Keratinocyte (primary cell): Measurements from ENCODE around the gene MIEF2. TPM values are rescaled to one million over a fixed set of nuclear protein-coding genes. Genes with fewer than 3 reads are reported as not detected.

Experiments
- DNase-seq: peaks from one replicate; pipeline ENCODE4 v3.0.0-alpha.2; 2011; ENCODE audit warnings: low read depth, missing footprints, low spot score
- FAIRE-seq: peaks from 2 replicates; lab custom pipeline; 2011; peaks lifted over from hg19 to GRCh38; lab: Jason Lieb, UNC
- H2AFZ ChIP-seq: 2 replicates; pipeline ENCODE4 v1.6.0; 2012; ENCODE audit warnings: low read length, control low read depth, inconsistent platforms; ENCODE audit not compliant: control insufficient read depth
- H3K27ac ChIP-seq: 2 replicates; pipeline ENCODE4 v1.5.1; 2011; ENCODE audit warnings: low read length; ENCODE audit not compliant: control insufficient read depth, insufficient read depth
- H3K27me3 ChIP-seq: 3 replicates; pipeline ENCODE4 v1.6.0; 2011; ENCODE audit warnings: low read length; ENCODE audit not compliant: control insufficient read depth, insufficient read depth; ENCODE audit errors: extremely low read depth
- H3K36me3 ChIP-seq, 2 experiments: 2 replicates in 1 of 2; 3 replicates in 1 of 2; pipeline ENCODE4 v1.5.1; 2011; ENCODE audit warnings: low read length in 2 of 2, mild to moderate bottlenecking in 1 of 2; ENCODE audit not compliant: control insufficient read depth in 2 of 2, insufficient read depth in 2 of 2; ENCODE audit errors: extremely low read depth in 1 of 2
- H3K4me1 ChIP-seq: 3 replicates; pipeline ENCODE4 v1.5.1; 2011; ENCODE audit warnings: low read length; ENCODE audit not compliant: control insufficient read depth, insufficient read depth; ENCODE audit errors: extremely low read depth
- H3K4me2 ChIP-seq: 3 replicates; pipeline ENCODE4 v1.6.0; 2011; ENCODE audit warnings: low read depth, low read length; ENCODE audit not compliant: control insufficient read depth, insufficient read depth; ENCODE audit errors: extremely low read depth
- H3K4me3 ChIP-seq, 3 experiments: fragments of 200-600 bp in 1 of 3; sonication (generic) in 1 of 3; 2 replicates in 2 of 3; 3 replicates in 1 of 3; pipeline ENCODE4 v1.5.1; 2011 to 2016; ENCODE audit warnings: low read length in 3 of 3, mild to moderate bottlenecking in 3 of 3, control low read depth in 2 of 3, inconsistent platforms in 1 of 3, low read depth in 1 of 3, mixed read lengths in 1 of 3, mixed run types in 1 of 3, moderate library complexity in 1 of 3; ENCODE audit not compliant: control insufficient read depth in 2 of 3, insufficient read depth in 2 of 3; ENCODE audit errors: extremely low read depth in 1 of 3
- H3K79me2 ChIP-seq: 2 replicates; pipeline ENCODE4 v1.6.0; 2012; ENCODE audit warnings: low read length; ENCODE audit not compliant: control insufficient read depth, insufficient read depth
- H3K9ac ChIP-seq: 3 replicates; pipeline ENCODE4 v1.6.0; 2011; ENCODE audit warnings: low read length; ENCODE audit not compliant: control insufficient read depth, insufficient read depth; ENCODE audit errors: extremely low read depth
- H3K9me1 ChIP-seq: 3 replicates; pipeline ENCODE4 v1.6.0; 2011; ENCODE audit warnings: low read length; ENCODE audit not compliant: control insufficient read depth, insufficient read depth; ENCODE audit errors: extremely low read depth
- H3K9me3 ChIP-seq: 2 replicates; pipeline ENCODE4 v1.5.1; 2012; ENCODE audit warnings: low read depth, low read length; ENCODE audit not compliant: control insufficient read depth
- H4K20me1 ChIP-seq: 3 replicates; pipeline ENCODE4 v1.6.0; 2011; ENCODE audit warnings: low read length; ENCODE audit not compliant: control insufficient read depth, insufficient read depth; ENCODE audit errors: extremely low read depth
- CTCF ChIP-seq, 3 experiments: IDR thresholded peaks in 1 of 3; conservative IDR thresholded peaks in 1 of 3; optimal IDR thresholded peaks in 1 of 3; 2 replicates in 2 of 3; 3 replicates in 1 of 3; pipeline versions ENCODE3 to v1.5.1; 2011; ENCODE audit warnings: low read length in 3 of 3, mild to moderate bottlenecking in 3 of 3, moderate library complexity in 2 of 3, control low read depth in 1 of 3, inconsistent platforms in 1 of 3; ENCODE audit not compliant: insufficient read depth in 2 of 3; ENCODE audit errors: extremely low read depth in 1 of 3
- EZH2 ChIP-seq: IDR thresholded peaks from one replicate; pipeline ENCODE4 v1.6.1; 2012; ENCODE audit warnings: inconsistent platforms, mild to moderate bottlenecking, low read length, moderate library complexity
- dilution Hi-C: fragments of 300-500 bp; cut with MboI; formaldehyde crosslinking; loops from one replicate; pipeline ENCODE4 v1.7.0; 2020; ENCODE audit warnings: low sequenced_read_pairs; ENCODE audit not compliant: extremely low pct_ligation_motif_present
- polyA plus RNA-seq, 5 experiments: library from polyadenylated mRNA; depleted of rRNA in 3 of 5; stranded (reverse) in 3 of 5; stranded (forward) in 1 of 5; unstranded in 1 of 5; fragments of >200 nt; gene quantifications; 1 replicate in 1 of 5; 2 replicates in 3 of 5; 3 replicates in 1 of 5; pipeline versions ENCODE4 v1.2.1 to v1.2.3, GENCODE V29; 2011 to 2012; ENCODE audit warnings: missing spikeins in 2 of 5, low read depth in 1 of 5, low replicate concordance in 1 of 5

Gene MIEF2
- polyA plus RNA-seq, 1 donor (not counting 4 experiments of a cell fraction or from before 2014, with no cell fraction given): 7.9 TPM

DNA sequence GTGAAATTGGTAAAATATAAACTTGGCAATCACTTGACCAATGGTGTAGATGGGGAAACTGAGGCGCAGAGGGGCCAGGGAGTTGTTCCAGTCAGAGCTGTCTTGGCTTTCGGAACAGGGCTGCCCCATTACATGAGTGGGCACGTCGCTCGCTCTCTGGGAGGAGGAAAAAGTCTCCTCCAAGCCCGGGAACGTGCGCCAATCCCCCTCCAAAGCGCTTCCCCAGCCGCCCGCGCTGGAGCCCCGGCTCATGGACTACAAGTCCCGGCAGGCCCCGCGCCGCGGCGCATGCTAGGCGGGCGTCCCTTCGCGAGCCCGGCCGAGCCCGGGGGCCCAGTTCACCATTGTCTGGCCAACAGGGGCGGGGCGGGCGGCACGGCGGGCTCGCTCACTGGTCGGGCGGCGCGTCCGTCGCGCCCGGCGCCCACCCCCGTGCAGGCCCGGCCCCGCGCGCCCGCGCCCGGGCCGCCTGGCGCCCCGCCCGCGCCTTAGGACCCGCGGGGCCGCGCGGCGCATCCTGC is 35.3 kb upstream of the MIEF2 start, which contains the start of gene LLGL1:
Gene LLGL1 (plus strand): TSS at position 515 of the 521 bp plus-strand sequence. CDS start 48 bp downstream, outside the sequence.
- Histone ChIP-seq H3K9me1 (peaks cover 2% of the 10 kb centered on the region), H2AFZ (peak within 1 kb of the TSS; percentile 91), H3K4me2 (peak within 1 kb of the TSS; percentile 85), H3K4me1 (peaks cover 8% of the 10 kb centered on the region), H4K20me1 (no peaks in the 10 kb centered on the region), H3K36me3 (no peaks in the 10 kb centered on the region), H3K27ac (peak within 1 kb of the TSS; percentile 42), H3K27me3 (no peaks in the 10 kb centered on the region), H3K9me3 (no peaks in the 10 kb centered on the region), H3K79me2 (peaks cover 35% of the 10 kb centered on the region), H3K9ac (peak within 1 kb of the TSS; percentile 79), H3K4me3 (peak within 1 kb of the TSS; percentile 55 to 92 (median 82))
- no peak for DNase-seq
- dilution Hi-C loops: no loop called here
- TF ChIP-seq EZH2 (no peak), CTCF (optimal IDR thresholded peaks at IDR 0.05 in 1 of 3, IDR thresholded peaks at IDR 0.05 in 1 of 3, conservative IDR thresholded peaks at IDR 0.05 in 1 of 3; ENCODE audit: extremely low read depth in 1 of 3, insufficient read depth in 2 of 3, low read length in 3 of 3) (no peak)
- FAIRE-seq: no peak

DNA sequence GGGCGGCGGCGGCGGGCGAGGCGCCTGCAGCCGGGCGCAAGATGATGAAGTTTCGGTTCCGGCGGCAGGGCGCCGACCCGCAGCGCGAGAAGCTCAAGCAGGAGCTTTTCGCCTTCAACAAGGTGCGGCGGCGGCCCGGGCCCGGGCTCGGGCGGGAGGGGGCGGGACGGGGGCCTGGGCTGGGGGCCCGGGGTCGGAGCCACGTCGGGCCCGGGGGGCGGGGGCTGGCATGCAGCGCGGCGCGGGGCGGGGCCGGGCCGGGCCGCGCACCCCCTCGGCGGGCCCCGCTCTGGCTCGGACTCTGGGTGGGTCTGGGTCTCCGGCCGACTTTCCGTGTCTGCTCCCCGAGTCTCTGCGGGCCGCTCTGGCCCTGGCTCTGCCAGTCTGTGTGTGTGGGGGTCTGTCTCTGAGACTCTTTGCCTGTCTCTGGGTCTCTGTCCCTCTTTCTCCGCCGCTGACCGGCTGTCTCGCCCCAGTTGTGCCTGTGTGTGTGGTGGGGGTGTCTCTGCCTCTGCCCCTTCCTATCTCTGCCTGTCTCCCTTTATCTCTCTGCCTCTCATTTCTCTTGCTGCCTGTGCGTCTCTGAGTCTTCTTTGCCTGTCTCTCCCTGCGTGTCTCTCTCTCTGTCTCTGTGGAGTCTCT is 34.7 kb upstream of the MIEF2 start:
- Histone ChIP-seq H3K4me2 (peak overlapping the region; percentile 85), H3K27ac (peak overlapping the region; percentile 42), H3K9me1 (peaks cover 2% of the 10 kb centered on the region), H2AFZ (peak overlapping the region; percentile 77), H3K9me3 (no peaks in the 10 kb centered on the region), H3K36me3 (no peaks in the 10 kb centered on the region), H4K20me1 (no peaks in the 10 kb centered on the region), H3K27me3 (no peaks in the 10 kb centered on the region), H3K79me2 (peaks cover 37% of the 10 kb centered on the region), H3K4me1 (peaks cover 8% of the 10 kb centered on the region), H3K9ac (peak overlapping the region; percentile 79), H3K4me3 (peak overlapping the region; percentile 55 to 92 (median 82))
- no peak for DNase-seq
- no peak for TF ChIP-seq CTCF (optimal IDR thresholded peaks at IDR 0.05 in 1 of 3, IDR thresholded peaks at IDR 0.05 in 1 of 3, conservative IDR thresholded peaks at IDR 0.05 in 1 of 3; ENCODE audit: extremely low read depth in 1 of 3, insufficient read depth in 2 of 3, low read length in 3 of 3)
- no peak for TF ChIP-seq EZH2
- dilution Hi-C loops: no loop called here
- no peak for FAIRE-seq
